ENCODE measurements around the gene TENM4. TPM values are rescaled to one million over a fixed set of nuclear protein-coding genes. Genes with fewer than 3 reads are reported as not detected.

Gene TENM4
- total RNA-seq, 2 experiments from 2014 or later = not detected

- CTCF ChIA-PET = no interaction called here
- intact Hi-C loops (cut with micrococcal nuclease) = no loop called here
- no peaks in the 10 kb centered on the region for H3K4me1 Mint-ChIP-seq (ENCODE audit: low read depth)
- peaks cover 6% of the 10 kb centered on the region for H3K27me3 Mint-ChIP-seq
- POLR2A ChIA-PET = no interaction called here
- ATAC-seq (no peak), DNase-seq (no peak)
- no peak overlapping the region for H3K27ac Mint-ChIP-seq
- no peaks in the 10 kb centered on the region for H3K36me3 Mint-ChIP-seq (ENCODE audit: low read depth)
- TF ChIP-seq CTCF (IDR thresholded peaks at IDR 0.05) = no peak
- no peaks in the 10 kb centered on the region for H3K9me3 Mint-ChIP-seq
- no peak overlapping the region for H3K4me3 Mint-ChIP-seq
Measured at GRCh38 chr11:78905756-78906155, 535.1 kb downstream of the TENM4 start.

- POLR2A ChIA-PET = no interaction called here
- H3K4me1 Mint-ChIP-seq (ENCODE audit: low read depth) = no peaks in the 10 kb centered on the region
- intact Hi-C loops (cut with micrococcal nuclease) = no loop called here
- no peak for TF ChIP-seq CTCF (IDR thresholded peaks at IDR 0.05)
- H3K36me3 Mint-ChIP-seq (ENCODE audit: low read depth) = no peaks in the 10 kb centered on the region
- H3K27me3 Mint-ChIP-seq = peaks cover 11% of the 10 kb centered on the region
- no peak overlapping the region for H3K27ac Mint-ChIP-seq
- no peak overlapping the region for H3K4me3 Mint-ChIP-seq
- ATAC-seq (no peak), DNase-seq (no peak)
- CTCF ChIA-PET = no interaction called here
- no peaks in the 10 kb centered on the region for H3K9me3 Mint-ChIP-seq
Measured at GRCh38 chr11:78902771-78903507, 537.9 kb downstream of the TENM4 start.

- intact Hi-C loops (cut with micrococcal nuclease) = no loop called here
- ATAC-seq (no peak), DNase-seq (no peak)
- no peak for TF ChIP-seq CTCF (IDR thresholded peaks at IDR 0.05)
- ChIA-PET POLR2A (no interaction called here), CTCF (no interaction called here)
- no peak overlapping the region for H3K4me3 Mint-ChIP-seq
- no peaks in the 10 kb centered on the region for H3K4me1 Mint-ChIP-seq (ENCODE audit: low read depth)
- H3K27ac Mint-ChIP-seq = no peak overlapping the region
- peaks cover 11% of the 10 kb centered on the region for H3K27me3 Mint-ChIP-seq
- no peaks in the 10 kb centered on the region for H3K36me3 Mint-ChIP-seq (ENCODE audit: low read depth)
- H3K9me3 Mint-ChIP-seq = no peaks in the 10 kb centered on the region
Measured at GRCh38 chr11:78901831-78902230, 539.0 kb downstream of the TENM4 start.

GRCh38 chr11:78898266-78898775 lies 542.5 kb downstream of the TENM4 start:
- peaks cover 9% of the 10 kb centered on the region for H3K27me3 Mint-ChIP-seq
- no peak overlapping the region for H3K4me3 Mint-ChIP-seq
- CTCF ChIA-PET = no interaction called here
- no peak for ATAC-seq
- no peaks in the 10 kb centered on the region for H3K4me1 Mint-ChIP-seq (ENCODE audit: low read depth)
- no peaks in the 10 kb centered on the region for H3K36me3 Mint-ChIP-seq (ENCODE audit: low read depth)
- H3K9me3 Mint-ChIP-seq = no peaks in the 10 kb centered on the region
- POLR2A ChIA-PET = no interaction called here
- intact Hi-C loops (cut with micrococcal nuclease) = no loop called here
- TF ChIP-seq CTCF (IDR thresholded peaks at IDR 0.05) = no peak
- H3K27ac Mint-ChIP-seq = no peak overlapping the region
- no peak for DNase-seq

- Mint-ChIP-seq H3K36me3 (ENCODE audit: low read depth) (no peaks in the 10 kb centered on the region), H3K4me1 (ENCODE audit: low read depth) (no peaks in the 10 kb centered on the region), H3K9me3 (no peaks in the 10 kb centered on the region), H3K27me3 (peaks cover 3% of the 10 kb centered on the region), H3K4me3 (no peak overlapping the region), H3K27ac (no peak overlapping the region)
- DNase-seq (no peak), ATAC-seq (no peak)
- intact Hi-C loops (cut with micrococcal nuclease) = no loop called here
- POLR2A ChIA-PET = no interaction called here
- CTCF ChIA-PET = no interaction called here
- no peak for TF ChIP-seq CTCF (IDR thresholded peaks at IDR 0.05)
Measured at GRCh38 chr11:78893996-78894395, 546.8 kb downstream of the TENM4 start.

Data from activated CD8-positive, alpha-beta T cell treated with anti-CD3 and anti-CD28 coated beads for 36 hours (primary cell).